ENCODE data around the gene COL4A2.

Gene COL4A2

DNA sequence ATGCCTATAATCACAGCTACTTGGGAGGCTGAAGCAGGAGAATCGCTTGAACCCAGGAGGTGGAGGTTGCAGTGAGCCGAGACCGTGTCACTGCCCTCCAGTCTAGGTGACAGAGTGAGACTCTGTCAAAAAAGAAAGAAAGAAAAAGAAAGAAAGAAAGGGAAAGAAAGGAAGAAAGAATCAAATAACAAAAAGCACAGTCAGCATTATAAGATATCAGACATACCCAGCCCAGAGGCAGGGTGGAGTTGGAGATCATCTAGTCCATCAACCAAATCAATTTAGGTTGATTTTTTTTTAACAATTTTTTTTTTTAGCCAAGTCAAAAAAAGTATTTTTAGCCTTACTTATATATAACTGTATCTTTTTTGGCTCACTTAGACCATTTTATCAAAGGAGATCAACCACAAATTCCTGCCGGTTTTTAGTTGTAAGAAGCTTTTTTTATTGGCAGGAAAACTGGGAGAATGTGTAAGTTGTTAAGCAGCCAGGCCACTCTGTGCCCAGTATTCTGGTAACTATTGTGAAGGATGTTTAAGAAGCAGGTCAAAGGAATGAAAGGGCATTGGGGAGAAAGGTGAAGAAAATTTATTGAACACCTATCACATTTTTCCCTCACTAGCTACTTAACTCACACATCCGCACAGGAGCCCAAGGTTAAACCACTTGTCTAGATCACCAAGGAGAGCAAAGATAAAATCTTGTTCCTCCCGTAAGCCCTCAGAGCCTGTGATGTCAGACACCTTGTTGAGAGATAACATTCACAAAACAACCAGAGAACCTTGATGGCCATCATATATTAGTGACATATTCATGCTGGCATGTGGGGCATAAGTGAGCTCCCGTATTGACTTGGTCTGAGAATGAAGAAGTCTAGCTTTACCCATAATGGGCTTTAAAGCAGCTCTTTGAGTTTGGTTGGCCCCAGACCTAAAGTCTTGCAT lies 91.8 kb downstream of the COL4A2 start:
- FAIRE-seq (peak; percentile 33), DNase-seq (ENCODE audit: insufficient read length, low spot score) (no peak)
- TF ChIP-seq POLR2A (IDR thresholded peaks at IDR 0.05; ENCODE audit: low read depth, low read length): no peak

DNA sequence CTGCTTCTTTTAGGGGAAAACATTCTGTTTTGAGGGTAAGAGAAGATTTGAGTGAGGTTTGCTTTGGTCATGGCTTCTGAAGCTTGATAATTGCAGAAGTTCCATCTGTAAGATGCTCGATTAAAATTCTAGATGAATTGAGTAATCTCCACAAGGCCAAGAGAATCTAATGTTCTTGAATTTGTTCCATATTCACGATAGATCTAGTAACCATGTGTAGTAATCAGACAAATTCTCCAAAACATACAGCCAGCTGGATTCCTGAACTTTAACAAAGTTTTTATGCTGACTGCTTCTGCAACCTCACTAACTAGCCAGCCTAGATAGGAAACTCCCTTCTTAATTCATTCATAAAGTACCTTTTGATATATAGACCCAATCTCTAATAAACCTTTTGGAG lies 92.7 kb downstream of the COL4A2 start:
- DNase-seq (ENCODE audit: insufficient read length, low spot score) (no peak), FAIRE-seq (peak; percentile 6)
- no peak for TF ChIP-seq POLR2A (IDR thresholded peaks at IDR 0.05; ENCODE audit: low read depth, low read length)

DNA sequence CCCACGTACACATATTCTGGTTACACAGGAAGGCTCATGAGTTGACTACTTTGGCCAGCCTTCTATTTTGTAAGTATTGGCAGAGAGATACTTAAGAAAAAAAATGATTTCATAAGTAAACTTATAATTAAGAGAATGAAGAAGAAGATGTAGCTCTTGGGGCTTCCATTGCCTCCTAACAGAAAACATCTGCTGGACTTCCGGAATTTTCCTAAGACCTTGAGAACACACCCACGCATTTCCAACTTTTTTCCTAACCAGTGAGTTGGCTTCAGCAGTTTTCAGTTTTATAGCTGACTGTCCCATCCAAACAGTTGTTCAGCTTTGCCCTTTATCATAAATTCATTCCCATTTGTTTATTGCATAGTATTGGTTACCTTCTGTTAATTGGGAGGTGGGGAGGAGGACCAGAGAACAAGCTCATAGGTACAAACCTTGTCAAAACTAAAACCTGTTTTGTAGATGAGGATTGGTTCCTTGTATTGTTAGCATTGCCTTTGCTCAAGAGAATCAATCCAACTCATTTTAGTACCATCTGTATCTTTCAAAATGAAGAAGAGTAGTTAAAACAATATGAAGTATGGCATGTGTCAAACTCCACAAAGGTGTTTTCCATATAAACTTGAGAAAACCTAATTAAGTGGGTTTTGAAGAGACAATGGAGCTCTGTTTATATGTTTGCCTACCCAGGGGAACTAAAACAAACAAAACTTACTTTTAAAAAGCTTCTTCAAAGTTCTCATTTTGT lies 93.9 kb downstream of the COL4A2 start:
- no peak for TF ChIP-seq POLR2A (IDR thresholded peaks at IDR 0.05; ENCODE audit: low read depth, low read length)
- DNase-seq (ENCODE audit: insufficient read length, low spot score): no peak
- FAIRE-seq: peak; percentile 74

DNA sequence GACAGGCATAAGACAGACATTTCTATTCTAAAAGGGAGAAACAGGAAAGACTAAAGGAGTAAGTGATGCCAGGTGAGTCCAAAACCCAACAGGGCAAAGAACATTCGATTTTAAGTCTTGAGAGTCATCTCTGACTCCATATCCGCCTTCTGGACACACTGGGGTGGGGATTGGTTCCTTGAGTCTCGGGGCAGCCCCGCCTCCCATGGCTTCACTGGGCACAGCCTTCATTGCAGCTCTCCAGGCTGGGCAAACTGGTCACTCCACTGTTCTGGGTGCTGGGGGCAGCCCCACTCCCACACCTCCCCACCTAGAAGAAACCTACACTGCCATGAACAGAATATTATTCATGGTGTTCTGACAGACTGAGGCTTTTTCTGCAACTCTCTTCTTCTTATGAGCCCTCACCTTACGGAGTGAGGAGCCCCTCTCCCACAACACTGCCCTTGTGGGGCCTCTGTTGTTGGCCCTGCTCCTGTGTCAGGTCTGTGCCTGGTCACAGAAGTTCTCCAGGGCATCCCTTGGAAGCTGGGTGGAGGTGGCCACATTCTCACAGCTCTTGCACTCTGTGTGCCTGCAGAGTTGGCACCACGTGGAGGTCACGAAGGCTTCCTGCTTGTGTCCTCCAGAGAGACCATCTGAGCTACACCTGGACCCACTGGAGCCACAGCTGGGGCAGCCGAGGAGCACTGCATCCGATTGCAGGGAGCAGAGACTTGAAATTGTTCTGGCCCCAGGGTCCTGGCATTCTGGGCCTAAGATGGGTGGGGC lies 95.4 kb downstream of the COL4A2 start:
- DNase-seq (ENCODE audit: insufficient read length, low spot score): no peak
- TF ChIP-seq POLR2A (IDR thresholded peaks at IDR 0.05; ENCODE audit: low read depth, low read length): no peak
- FAIRE-seq: no peak

DNA sequence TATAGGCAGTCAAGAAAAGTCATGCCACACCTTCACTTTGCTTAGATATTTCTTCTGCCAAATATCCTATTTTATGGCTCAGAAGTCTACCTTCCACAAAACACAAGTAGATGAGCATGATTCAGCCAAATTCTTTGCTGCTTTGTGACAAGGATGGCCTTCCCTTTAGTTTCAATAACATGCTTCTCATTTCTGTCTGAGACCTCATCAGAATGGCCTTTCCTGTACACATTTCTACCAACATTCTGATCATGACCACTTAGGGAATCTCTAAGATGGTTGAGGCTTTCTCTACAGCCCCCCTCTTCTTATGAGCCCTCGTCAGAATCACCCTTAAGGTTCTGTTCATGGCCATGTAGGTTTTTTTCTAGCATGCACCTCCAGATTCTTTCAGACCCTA lies 96.2 kb downstream of the COL4A2 start:
- peak; percentile 97 for FAIRE-seq
- no peak for TF ChIP-seq POLR2A (IDR thresholded peaks at IDR 0.05; ENCODE audit: low read depth, low read length)
- no peak for DNase-seq (ENCODE audit: insufficient read length, low spot score)

DNA sequence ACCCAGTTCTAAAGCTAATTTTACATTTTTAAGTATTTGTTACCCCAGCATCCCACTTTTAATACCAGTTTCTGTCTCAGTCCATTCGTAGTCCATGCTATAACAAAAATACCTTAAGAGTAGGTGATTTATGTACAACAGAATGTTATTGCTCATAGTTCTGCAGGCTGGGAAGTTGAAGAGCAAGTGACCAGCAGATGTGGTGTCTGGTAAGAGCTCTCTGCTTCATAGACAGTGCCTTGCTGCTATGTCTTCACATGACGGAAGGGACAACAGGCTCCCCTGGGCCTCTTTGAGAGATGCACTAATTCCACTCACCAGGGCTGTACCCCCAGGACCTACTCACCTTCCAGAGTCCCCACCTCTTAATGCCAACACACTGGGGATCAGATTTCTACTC lies 96.6 kb downstream of the COL4A2 start:
- TF ChIP-seq POLR2A (IDR thresholded peaks at IDR 0.05; ENCODE audit: low read depth, low read length): no peak
- DNase-seq (ENCODE audit: insufficient read length, low spot score): no peak
- no peak for FAIRE-seq

DNA sequence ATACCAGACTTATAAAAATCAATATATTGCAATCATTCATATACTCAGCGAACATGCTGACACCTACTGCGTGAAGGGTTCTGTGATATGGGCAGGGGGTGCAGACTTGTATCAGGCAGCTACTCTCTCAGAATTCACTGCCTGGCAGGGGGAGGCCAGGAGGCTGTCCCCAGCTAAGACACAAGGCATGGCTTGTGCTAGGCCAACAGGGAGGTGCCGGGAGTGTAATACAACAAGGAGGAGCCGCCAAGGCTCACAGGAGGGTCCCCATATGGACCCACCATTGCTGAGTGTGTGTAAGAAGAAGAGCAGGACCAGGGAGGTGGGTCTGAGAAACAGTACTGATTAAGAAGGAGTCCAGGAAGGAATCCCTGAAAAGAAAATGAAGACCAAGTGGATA lies 97.2 kb downstream of the COL4A2 start:
- no peak for TF ChIP-seq POLR2A (IDR thresholded peaks at IDR 0.05; ENCODE audit: low read depth, low read length)
- FAIRE-seq (no peak), DNase-seq (ENCODE audit: insufficient read length, low spot score) (no peak)

DNA sequence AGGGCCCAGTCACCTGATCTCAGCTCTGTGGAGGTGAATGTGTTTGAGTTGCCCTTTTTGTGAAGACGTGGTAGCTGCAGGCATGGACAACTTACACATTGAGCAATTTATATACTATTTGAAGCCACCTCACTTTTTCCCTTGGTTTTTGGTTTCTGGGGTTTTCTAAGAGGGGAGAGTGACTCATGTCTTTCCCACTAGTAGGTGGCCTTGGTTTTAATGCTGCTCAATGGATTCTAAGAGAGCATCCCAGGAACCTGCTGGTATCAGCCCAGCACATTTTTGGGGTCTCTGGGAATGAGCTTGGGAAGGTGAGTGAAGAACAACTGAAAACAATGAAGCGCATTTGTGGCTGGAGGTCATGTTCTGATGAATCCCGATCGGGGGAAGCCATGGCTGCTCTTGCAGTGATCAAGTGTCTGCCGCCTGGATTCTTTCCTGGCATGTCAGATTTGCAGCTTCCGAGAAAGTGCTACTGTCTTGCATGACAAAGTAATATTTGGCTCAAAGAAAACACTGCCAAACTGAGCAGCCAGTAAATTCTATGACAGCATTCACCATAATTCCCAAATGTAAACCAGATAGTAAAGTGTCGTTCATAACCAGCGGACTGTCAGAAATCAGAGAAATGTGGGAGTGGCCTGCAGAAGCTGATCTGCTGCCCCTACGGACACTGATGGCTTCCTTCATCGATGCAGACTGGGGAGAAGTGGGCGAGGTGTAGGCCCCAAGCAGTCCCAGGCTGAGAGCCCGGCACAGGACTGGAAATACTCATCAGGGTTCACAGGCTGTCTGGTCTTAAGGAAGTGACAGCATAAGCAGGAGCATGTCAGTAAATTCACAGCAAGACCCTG lies 98.7 kb downstream of the COL4A2 start:
- DNase-seq (ENCODE audit: insufficient read length, low spot score) (no peak), FAIRE-seq (no peak)
- no peak for TF ChIP-seq POLR2A (IDR thresholded peaks at IDR 0.05; ENCODE audit: low read depth, low read length)

DNA sequence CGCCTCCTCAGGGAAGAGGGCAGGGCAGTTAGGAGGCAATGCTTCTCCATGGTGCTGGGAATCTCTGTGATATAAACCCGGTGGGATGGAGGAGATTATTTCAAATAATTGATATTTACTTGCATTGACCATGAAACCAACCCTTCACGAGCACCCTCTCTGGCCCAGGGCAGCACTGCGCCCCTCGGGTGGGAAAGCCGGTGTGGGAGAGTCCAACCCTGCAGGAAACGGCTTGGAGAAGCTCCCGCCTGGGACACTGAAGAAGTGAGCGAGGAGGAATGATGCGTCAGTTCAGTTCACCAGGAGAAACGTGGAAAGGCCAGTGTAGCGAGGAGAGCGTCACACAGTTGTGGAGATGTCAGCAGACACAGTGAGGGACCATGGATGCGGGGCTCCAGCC lies 99.9 kb downstream of the COL4A2 start:
- no peak for TF ChIP-seq POLR2A (IDR thresholded peaks at IDR 0.05; ENCODE audit: low read depth, low read length)
- DNase-seq (ENCODE audit: insufficient read length, low spot score): no peak
- FAIRE-seq: no peak

DNA sequence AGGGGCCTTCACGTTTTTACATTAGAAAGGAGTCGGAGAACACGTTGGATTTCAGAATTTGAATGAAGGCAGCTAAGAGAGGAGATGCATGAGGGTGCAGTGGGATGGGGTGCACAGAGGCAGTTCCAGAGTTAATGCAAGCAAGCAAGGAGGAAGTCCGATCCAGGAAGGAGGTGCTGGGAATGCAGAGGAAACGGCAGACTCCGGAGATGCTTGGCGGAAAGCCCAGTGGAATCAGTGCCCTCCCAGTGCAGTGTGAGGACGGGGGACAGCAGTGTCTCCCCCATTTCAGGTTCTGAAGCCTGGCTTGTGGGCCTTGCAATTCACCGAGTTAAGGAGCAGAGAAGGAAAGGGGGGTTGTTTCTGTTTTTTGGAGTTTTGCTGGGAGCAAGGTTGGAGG lies 100.4 kb downstream of the COL4A2 start:
- FAIRE-seq (no peak), DNase-seq (ENCODE audit: insufficient read length, low spot score) (no peak)
- TF ChIP-seq POLR2A (IDR thresholded peaks at IDR 0.05; ENCODE audit: low read depth, low read length): no peak

DNA sequence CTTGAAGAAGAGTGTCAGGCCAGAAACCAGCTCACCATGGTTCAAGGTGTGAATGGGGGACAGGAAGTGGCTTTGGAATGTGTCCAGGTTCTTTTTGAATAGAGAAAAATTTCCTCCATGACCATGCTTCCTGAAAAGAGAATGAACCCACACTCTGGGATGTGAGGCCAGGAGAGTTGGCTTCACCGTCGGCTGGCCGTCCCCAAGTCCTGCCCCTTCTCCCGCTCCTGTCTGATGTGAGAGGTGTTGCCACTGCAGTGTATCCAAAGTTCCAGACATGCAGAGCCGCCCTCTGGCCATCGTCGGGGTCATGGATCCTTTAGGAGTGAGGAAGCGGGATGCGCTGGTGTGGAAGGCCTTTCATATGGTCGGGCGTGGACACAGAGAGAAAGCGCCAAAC lies 101.2 kb downstream of the COL4A2 start:
- no peak for FAIRE-seq
- TF ChIP-seq POLR2A (IDR thresholded peaks at IDR 0.05; ENCODE audit: low read depth, low read length): no peak
- DNase-seq (ENCODE audit: insufficient read length, low spot score): no peak

DNA sequence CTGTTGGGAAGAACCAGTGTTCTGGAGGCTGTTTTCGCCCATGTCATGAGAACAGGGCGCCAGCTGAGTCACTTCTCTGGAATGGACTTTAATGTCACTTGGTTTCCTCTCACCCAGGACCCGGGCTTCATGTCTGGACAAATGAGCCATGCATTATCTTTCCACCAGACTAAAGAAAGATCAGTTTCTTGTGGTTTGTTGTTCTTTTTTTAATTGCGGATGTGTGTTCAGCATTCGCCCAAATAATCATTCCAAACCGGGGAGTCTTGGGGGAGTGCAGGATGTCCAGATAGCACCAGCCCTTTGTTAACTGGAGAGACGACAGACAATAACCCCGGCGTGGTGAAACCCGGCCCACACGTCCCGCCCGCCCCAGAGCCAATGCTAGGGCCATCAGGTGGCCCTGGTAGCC lies 102.5 kb downstream of the COL4A2 start:
- peak; percentile 91 for DNase-seq (ENCODE audit: insufficient read length, low spot score)
- FAIRE-seq: peak; percentile 95
- TF ChIP-seq POLR2A (IDR thresholded peaks at IDR 0.05; ENCODE audit: low read depth, low read length): no peak

DNA sequence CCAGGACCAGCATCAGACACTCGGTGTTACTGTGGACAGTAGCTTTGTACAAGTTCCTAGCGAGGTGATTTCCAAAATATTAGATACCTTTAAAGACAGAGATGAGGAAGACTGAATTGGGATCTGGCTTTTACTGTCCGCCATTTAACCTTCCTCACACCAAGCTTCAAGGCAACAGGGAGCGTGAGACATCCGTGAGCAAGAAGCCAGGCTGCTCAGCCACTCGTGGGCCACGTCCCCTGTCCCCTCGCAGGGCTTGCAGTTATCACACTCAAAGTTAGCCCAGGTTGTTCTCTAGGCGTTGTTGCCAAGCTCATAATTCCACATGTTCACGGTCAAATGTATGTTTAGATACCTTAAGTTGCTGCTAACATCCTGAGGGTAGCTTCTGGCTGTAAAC lies 102.9 kb downstream of the COL4A2 start:
- no peak for DNase-seq (ENCODE audit: insufficient read length, low spot score)
- no peak for FAIRE-seq
- no peak for TF ChIP-seq POLR2A (IDR thresholded peaks at IDR 0.05; ENCODE audit: low read depth, low read length)
